GM18951 (cell line): Measurements from ENCODE around the gene DPH6.
"Not testable (repeated sequence)": the region's sequence is repeated elsewhere in the genome, so short reads cannot be mapped to it uniquely, and the experiment has no call there.

Experiments
- POLR2A ChIP-seq: IDR thresholded peaks from 4 replicates; pipeline ENCODE4 v1.6.1; 2011; ENCODE audit warnings: mild to moderate bottlenecking; ENCODE audit not compliant: insufficient read length, insufficient read depth; ENCODE audit errors: extremely low read depth
- in situ Hi-C: fragments of 300-500 bp; cut with MboI; formaldehyde crosslinking; loops from one replicate; pipeline ENCODE4 v1.12.0; 2022; ENCODE audit warnings: low sequenced_read_pairs, mixed read lengths, inconsistent platforms; ENCODE audit not compliant: unreplicated experiment

The DPH6 gene

DNA sequence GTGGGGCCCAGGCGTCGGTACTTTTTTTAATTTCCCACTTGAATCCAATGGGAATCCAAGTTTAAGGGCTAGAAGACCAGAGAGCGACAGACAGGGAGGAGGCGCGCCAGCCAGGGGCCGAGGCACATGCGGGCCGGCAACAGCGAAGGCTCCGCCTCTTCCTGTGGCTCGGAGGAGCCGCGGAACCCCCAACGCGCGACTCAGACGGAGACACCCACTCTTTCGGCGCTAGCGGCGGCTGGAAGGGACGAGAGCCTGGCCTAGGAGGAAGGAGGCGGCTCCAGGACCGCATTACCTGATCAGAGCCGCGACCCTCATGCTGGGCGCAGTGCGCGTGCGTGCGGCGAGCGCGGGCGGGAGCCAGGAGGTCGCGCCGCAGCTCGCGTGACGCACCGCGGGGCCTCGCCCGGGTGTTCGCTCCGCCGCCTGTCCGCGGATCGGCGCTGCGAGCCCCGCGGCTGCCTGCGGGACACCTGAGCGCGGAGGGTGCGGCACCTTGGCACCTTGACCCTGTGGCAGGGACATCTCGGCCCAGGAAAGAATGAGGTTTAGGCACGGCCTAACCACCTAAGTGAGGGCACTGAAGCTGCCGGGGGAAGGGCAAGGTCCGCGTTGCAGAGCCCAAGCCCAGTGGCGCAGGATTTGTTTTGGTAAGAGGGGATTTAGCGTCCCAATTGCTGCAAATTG is at the start of gene DPH6:
DPH6 (minus strand) TSS at position 342 of the 687 bp plus-strand sequence; CDS start at position 318, 24 bp downstream.
- peak; percentile 85 for TF ChIP-seq POLR2A
- in situ Hi-C loops, result loop anchor here (25.0 kb wide), 1 partner anchor 1341 kb away; no protein-coding TSS in a partner anchor

DNA sequence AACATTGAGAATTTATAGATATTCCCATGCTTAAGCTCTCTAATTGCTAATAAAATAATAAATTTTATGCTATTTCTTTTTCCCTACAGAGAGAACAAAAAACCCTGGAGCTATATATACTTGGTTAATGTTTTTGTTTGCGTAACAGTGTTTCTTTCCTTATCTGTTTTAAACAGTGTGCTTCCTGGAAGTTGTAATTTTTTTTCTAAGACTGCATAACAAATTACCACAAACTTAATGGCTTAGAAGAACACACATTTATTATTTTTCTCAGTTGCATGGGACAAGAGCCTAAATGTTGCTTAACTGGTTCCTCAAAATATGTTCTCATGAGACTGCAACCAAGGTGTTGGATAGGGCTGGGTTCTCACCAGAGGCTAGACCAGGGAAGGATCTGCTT is 49.7 kb upstream of the DPH6 start:
- in situ Hi-C loops, result no loop called here
- no peak for TF ChIP-seq POLR2A

DNA sequence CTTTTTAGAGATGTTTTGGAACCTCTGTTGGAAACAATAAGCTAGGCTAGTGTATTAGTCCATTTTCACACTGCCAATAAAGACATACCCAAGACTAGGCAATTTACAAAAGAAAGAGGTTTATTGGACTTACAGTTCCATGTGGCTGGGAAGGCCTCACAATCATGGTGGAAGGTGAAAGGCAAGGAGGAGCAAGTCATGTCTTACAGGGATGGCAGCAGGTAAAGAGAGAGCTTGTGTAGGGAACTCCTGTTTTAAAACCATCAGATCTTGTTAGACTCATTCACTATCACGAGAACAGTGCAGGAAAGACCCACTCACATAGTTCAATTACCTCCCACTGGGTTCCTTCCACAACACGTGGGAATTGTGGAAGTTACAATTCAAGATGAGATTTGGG is 46.0 kb upstream of the DPH6 start:
- in situ Hi-C loops, result not testable (repeated sequence)

GRCh38 chr15:35583863-35584528 is 38.0 kb upstream of the DPH6 start:
- in situ Hi-C loops, result no loop called here
- TF ChIP-seq POLR2A, result no peak

DNA sequence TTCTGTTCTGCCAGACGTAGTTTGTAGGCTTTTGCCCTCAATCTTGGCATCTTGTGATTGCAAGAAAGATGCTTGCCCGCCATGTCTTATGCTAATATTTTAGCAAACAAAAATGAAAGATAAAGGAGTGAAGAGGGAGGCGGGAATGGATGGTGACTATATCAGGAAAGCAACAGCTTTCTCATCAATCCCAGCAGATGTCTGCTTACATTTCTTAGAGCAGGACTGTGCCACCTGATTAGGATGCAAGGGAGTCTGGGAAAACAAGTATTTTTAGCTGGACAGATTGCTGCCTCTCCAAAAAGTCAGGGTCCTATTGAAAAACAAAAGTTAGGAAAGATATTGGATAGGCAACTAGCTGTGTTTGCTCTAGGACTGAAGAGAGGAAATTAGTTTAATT is 34.6 kb upstream of the DPH6 start:
- TF ChIP-seq POLR2A, result no peak
- in situ Hi-C loops, result no loop called here

DNA sequence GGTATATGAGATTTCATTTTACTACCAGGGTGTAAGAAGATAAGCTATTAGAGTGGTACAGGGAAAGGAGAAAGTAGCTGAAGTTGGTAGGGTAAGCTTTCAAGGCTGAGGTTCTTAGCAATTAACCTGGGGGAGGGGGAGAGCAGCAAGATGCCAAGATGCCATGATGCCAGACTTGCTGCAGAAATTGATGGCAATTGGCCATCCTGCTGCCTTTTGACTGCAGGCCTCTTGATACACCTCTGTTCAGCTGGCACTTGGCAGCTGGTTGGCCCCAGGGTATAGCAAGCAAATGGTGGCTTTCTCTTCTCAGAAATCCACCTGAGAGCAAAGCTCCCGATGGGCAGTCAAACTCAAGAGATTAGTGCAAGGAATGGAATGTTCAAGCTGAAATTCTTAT is 21.4 kb upstream of the DPH6 start:
- in situ Hi-C loops, result no loop called here
- no peak for TF ChIP-seq POLR2A

DNA sequence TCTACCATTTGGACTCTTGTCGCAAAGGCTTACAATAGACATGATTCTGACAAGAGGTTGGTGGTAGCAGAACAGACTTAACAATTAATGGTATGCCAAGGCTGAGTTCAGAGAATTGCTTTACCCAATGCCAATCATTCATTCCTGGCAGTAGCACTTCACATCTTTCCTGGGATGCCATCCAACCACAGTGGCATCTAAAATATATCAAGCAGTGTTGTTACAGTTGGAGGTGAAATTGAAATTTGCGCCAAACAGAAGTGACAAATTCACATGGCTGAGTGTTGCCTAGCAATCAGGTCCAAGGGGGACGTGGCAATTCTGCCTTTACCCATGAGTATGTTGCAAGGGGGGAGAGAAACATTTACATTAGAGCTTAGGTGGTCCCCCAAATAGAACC is 21.0 kb upstream of the DPH6 start:
- in situ Hi-C loops, result no loop called here
- TF ChIP-seq POLR2A, result no peak

- in situ Hi-C loops, result no loop called here
- no peak for TF ChIP-seq POLR2A
Measured at GRCh38 chr15:35565901-35566300, 19.9 kb upstream of the DPH6 start.

DNA sequence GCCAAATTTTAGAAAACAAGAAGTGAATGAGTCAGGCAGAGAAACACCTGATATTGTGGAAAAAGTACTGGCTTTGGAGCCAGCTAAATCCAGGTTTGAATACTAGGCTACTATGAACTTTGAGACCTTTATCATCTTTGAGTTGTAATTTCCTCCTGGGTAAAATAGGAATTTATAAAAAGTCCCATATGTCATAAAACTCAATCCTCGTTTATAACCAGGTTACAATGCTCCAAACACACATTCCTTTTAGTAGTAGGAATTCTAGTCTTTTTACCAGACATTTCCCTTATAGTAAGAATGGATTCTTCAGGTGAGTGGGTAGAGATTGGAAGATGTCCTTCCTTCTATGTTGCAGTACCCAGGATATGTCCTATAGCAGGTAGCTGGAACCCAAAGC is 16.7 kb upstream of the DPH6 start:
- in situ Hi-C loops, result no loop called here

GRCh38 chr15:35561308-35561707 is 15.3 kb upstream of the DPH6 start:
- in situ Hi-C loops, result no loop called here
- no peak for TF ChIP-seq POLR2A

More for the DNA sequence above, 16.7 kb upstream of the DPH6 start:
- no peak for TF ChIP-seq POLR2A

GRCh38 chr15:35560870-35561269 is 14.9 kb upstream of the DPH6 start:
- in situ Hi-C loops, result no loop called here
- no peak for TF ChIP-seq POLR2A

GRCh38 chr15:35560258-35560657 is 14.3 kb upstream of the DPH6 start:
- in situ Hi-C loops, result no loop called here
- TF ChIP-seq POLR2A, result no peak

DNA sequence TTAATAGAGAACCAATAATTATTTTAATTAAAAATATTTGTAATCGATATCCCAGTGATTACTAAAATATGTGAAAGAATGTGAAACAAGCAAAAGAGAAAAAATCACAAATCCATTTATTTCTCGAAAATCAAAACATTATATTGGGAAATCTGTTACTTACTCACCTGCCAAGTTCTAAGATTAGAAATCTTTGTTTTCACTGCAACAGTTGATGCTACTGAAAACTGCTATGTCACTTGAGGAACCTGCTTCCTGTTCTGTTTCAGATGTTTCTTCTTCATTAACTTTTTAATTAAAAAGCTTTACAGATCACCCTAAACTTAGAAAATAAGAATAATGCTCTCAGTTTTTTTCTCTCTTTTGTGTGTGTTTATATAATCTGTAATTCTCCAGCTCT is 13.7 kb upstream of the DPH6 start:
- TF ChIP-seq POLR2A, result no peak
- in situ Hi-C loops, result no loop called here

- no peak for TF ChIP-seq POLR2A
- in situ Hi-C loops, result no loop called here
Measured at GRCh38 chr15:35557544-35557943, 11.6 kb upstream of the DPH6 start.
